Measurements from ENCODE around the gene ITGB3. TPM values are rescaled to one million over a fixed set of nuclear protein-coding genes. Genes with fewer than 3 reads are reported as not detected.

Gene ITGB3
- total RNA-seq, 1 donor = 66.3 TPM

DNA sequence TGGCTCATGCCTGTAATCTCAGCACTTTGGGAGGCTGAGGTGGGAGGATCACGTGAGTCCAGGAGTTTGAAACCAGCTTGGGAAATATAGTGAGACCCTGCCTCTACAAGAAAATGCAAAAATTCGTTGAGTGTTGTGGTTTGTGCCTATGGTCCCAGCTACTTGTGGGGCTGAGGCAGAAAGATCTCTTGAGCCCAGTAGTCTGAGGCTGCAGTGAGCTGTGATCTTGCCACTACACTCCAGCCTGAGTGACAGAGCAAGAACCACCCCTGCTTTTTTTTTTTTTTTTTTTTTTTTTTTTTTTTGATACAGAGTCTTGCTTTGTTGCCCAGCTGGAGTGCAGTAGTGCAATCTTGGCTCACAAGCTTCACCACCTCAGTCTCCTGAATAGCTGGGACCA is 34.0 kb downstream of the ITGB3 start:
- peaks cover 12% of the 10 kb centered on the region for H3K4me1 ChIP-seq (ENCODE audit: insufficient read depth, low read length)
- no peaks in the 10 kb centered on the region for H3K9me3 ChIP-seq (ENCODE audit: low read depth, low read length)
- H3K27me3 ChIP-seq (ENCODE audit: insufficient read depth, low read length) = no peaks in the 10 kb centered on the region
- no peak overlapping the region for H3K4me3 ChIP-seq (ENCODE audit: low read length)

DNA sequence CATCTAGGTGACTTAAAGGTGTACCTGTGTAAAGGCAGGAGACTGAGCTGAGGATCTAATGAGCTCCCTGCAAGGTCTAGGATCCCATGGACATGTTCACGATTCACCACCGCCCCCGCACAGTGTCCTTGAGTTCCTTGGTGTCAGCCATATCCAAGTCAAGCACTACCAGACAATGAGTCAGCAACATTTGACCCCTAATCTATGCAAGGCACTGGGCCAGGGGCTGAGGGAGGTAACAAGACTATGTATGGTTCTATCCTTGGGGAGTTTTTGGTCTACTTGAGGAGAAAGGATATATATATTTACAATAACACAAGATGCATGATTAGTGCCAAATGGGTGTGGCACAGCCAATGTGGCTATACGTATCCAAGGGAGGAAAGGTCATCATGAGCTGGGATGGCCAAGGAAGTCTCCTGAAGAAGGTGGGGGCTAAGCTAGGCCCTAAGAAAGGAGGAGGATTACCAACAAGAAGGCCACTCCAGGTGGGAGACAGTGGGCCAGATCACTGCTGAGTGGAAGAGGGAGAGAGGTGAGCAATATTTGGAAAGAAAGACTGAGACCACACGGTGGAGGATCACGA is 35.0 kb downstream of the ITGB3 start:
- H3K9me3 ChIP-seq (ENCODE audit: low read depth, low read length) = no peaks in the 10 kb centered on the region
- H3K4me3 ChIP-seq (ENCODE audit: low read length) = no peak overlapping the region
- no peaks in the 10 kb centered on the region for H3K27me3 ChIP-seq (ENCODE audit: insufficient read depth, low read length)
- H3K4me1 ChIP-seq (ENCODE audit: insufficient read depth, low read length) = peaks cover 16% of the 10 kb centered on the region

GRCh38 chr17:47289302-47289701 is 35.7 kb downstream of the ITGB3 start:
- H3K9me3 ChIP-seq (ENCODE audit: low read depth, low read length) = no peaks in the 10 kb centered on the region
- H3K4me3 ChIP-seq (ENCODE audit: low read length) = no peak overlapping the region
- no peaks in the 10 kb centered on the region for H3K27me3 ChIP-seq (ENCODE audit: insufficient read depth, low read length)
- H3K4me1 ChIP-seq (ENCODE audit: insufficient read depth, low read length) = peaks cover 16% of the 10 kb centered on the region

- H3K27me3 ChIP-seq (ENCODE audit: insufficient read depth, low read length) = no peaks in the 10 kb centered on the region
- H3K4me3 ChIP-seq (ENCODE audit: low read length) = no peak overlapping the region
- H3K9me3 ChIP-seq (ENCODE audit: low read depth, low read length) = no peaks in the 10 kb centered on the region
- H3K4me1 ChIP-seq (ENCODE audit: insufficient read depth, low read length) = peaks cover 22% of the 10 kb centered on the region
These were observed 37.2 kb downstream of the ITGB3 start for GRCh38 chr17:47290870-47291241.

- H3K27me3 ChIP-seq (ENCODE audit: insufficient read depth, low read length) = no peaks in the 10 kb centered on the region
- peaks cover 20% of the 10 kb centered on the region for H3K4me1 ChIP-seq (ENCODE audit: insufficient read depth, low read length)
- H3K4me3 ChIP-seq (ENCODE audit: low read length) = no peak overlapping the region
- H3K9me3 ChIP-seq (ENCODE audit: low read depth, low read length) = no peaks in the 10 kb centered on the region
These were observed 37.7 kb downstream of the ITGB3 start for GRCh38 chr17:47291242-47291873.

GRCh38 chr17:47292206-47292605 is 38.6 kb downstream of the ITGB3 start:
- Histone ChIP-seq H3K4me1 (ENCODE audit: insufficient read depth, low read length) (peaks cover 12% of the 10 kb centered on the region), H3K9me3 (ENCODE audit: low read depth, low read length) (no peaks in the 10 kb centered on the region), H3K27me3 (ENCODE audit: insufficient read depth, low read length) (no peaks in the 10 kb centered on the region), H3K4me3 (ENCODE audit: low read length) (no peak overlapping the region)

- Histone ChIP-seq H3K4me3 (ENCODE audit: low read length) (no peak overlapping the region), H3K27me3 (ENCODE audit: insufficient read depth, low read length) (no peaks in the 10 kb centered on the region), H3K9me3 (ENCODE audit: low read depth, low read length) (no peaks in the 10 kb centered on the region), H3K4me1 (ENCODE audit: insufficient read depth, low read length) (peaks cover 9% of the 10 kb centered on the region)
These were observed 41.6 kb downstream of the ITGB3 start for GRCh38 chr17:47295037-47295873.

GRCh38 chr17:47295874-47296255 is 42.2 kb downstream of the ITGB3 start:
- H3K4me1 ChIP-seq (ENCODE audit: insufficient read depth, low read length) = peaks cover 9% of the 10 kb centered on the region
- H3K27me3 ChIP-seq (ENCODE audit: insufficient read depth, low read length) = no peaks in the 10 kb centered on the region
- H3K4me3 ChIP-seq (ENCODE audit: low read length) = no peak overlapping the region
- no peaks in the 10 kb centered on the region for H3K9me3 ChIP-seq (ENCODE audit: low read depth, low read length)

DNA sequence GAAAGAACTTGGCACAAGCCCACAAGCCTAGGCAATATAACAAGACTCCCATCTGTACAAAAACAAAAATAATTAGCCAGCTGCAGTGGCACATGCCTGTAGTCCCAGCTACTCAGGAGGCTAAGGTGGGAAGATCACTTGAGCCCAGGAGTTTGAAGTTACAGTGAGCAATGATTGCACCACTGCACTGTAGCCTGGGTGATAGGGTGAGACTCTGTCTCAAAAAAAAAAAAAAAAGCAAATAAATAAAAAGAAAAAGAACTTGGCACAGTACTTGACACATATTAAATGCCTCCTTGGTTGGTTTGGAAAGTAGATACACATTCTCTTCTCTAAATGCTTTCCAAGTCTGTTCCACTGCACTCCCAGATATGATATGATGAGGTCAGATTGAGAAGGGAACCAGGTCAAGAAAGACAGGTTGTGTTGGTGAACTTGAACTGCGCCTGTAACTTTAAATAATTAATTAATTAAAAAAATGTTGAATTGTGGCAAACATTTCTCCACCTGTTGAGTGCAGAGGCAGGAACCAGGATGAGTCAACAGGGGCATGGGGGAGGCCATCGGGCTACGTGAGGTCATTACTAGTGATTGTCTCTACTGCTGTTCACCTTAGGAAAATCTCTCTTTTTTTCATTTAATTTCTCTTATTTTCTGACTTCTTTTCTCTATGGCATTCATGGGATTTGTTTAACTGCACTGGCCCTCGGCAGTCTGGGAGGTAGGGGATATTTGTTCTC is 44.2 kb downstream of the ITGB3 start:
- Histone ChIP-seq H3K9me3 (ENCODE audit: low read depth, low read length) (no peaks in the 10 kb centered on the region), H3K4me3 (ENCODE audit: low read length) (no peak overlapping the region), H3K4me1 (ENCODE audit: insufficient read depth, low read length) (peaks cover 9% of the 10 kb centered on the region), H3K27me3 (ENCODE audit: insufficient read depth, low read length) (no peaks in the 10 kb centered on the region)

- peaks cover 6% of the 10 kb centered on the region for H3K4me1 ChIP-seq (ENCODE audit: insufficient read depth, low read length)
- no peaks in the 10 kb centered on the region for H3K9me3 ChIP-seq (ENCODE audit: low read depth, low read length)
- no peak overlapping the region for H3K4me3 ChIP-seq (ENCODE audit: low read length)
- H3K27me3 ChIP-seq (ENCODE audit: insufficient read depth, low read length) = no peaks in the 10 kb centered on the region
These were observed 45.1 kb downstream of the ITGB3 start for GRCh38 chr17:47298712-47299111.

- peaks cover 6% of the 10 kb centered on the region for H3K4me1 ChIP-seq (ENCODE audit: insufficient read depth, low read length)
- no peaks in the 10 kb centered on the region for H3K9me3 ChIP-seq (ENCODE audit: low read depth, low read length)
- no peak overlapping the region for H3K4me3 ChIP-seq (ENCODE audit: low read length)
- no peaks in the 10 kb centered on the region for H3K27me3 ChIP-seq (ENCODE audit: insufficient read depth, low read length)
These were observed 45.7 kb downstream of the ITGB3 start for GRCh38 chr17:47299239-47299910.

DNA sequence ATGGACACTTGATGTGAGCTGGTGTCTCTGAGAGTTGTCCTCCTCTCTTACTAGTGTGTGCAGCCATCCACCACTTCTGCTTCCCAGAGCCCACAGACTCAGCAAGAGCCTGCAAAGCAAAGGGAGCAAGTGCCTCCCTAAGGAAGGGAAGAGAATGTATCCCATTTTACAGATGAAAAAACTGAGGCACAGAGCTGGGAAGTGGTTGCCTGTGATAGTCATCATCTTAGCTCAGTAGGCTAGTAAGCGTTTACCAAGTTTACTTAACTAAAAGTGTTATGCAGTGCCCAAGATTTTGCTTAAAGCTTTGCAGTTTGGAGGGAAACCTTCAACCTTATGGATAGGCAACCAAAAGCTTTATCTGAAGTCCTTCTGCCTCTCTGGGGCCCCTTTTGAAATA is 47.1 kb downstream of the ITGB3 start:
- no peak overlapping the region for H3K4me3 ChIP-seq (ENCODE audit: low read length)
- no peaks in the 10 kb centered on the region for H3K9me3 ChIP-seq (ENCODE audit: low read depth, low read length)
- H3K27me3 ChIP-seq (ENCODE audit: insufficient read depth, low read length) = no peaks in the 10 kb centered on the region
- no peaks in the 10 kb centered on the region for H3K4me1 ChIP-seq (ENCODE audit: insufficient read depth, low read length)

DNA sequence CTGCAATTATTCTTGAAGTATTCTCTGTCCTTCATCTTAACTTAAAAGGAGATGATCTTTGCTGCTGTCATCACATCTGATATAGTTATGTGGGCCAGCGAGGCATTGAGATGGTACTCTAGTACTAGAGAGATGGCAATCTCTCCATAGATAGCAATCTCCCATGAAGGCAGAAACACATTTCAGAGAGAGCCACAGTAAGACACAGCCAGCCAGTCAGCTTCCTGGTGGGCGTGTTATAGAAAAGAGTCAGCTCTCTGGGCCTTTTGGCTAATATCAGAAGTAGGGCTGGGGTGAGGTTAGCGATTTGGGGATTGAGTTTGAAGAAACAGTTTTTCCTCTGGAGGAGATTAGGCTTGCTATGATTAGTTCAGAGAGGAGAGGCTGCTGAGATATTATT is 47.5 kb downstream of the ITGB3 start:
- Histone ChIP-seq H3K9me3 (ENCODE audit: low read depth, low read length) (no peaks in the 10 kb centered on the region), H3K27me3 (ENCODE audit: insufficient read depth, low read length) (no peaks in the 10 kb centered on the region), H3K4me1 (ENCODE audit: insufficient read depth, low read length) (no peaks in the 10 kb centered on the region), H3K4me3 (ENCODE audit: low read length) (no peak overlapping the region)

DNA sequence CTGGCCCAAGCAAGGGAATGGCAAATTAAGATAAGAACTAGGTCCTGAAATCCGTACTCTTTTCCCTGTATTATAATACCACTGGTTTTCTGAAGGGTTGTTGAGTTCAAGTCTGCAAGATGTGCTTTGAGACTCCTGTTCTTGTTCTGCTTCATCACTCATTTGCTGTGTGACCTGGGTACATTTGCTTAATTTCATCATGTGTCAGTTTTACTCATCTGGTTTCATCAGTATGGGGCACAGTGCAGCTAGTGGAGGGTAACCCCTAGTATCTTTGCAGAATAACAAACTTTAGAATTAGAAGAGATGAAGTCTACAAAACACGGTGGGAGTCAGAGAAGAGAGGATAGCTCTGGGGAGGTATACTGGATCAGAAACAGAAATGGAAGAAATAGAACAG is 48.2 kb downstream of the ITGB3 start:
- H3K27me3 ChIP-seq (ENCODE audit: insufficient read depth, low read length) = no peaks in the 10 kb centered on the region
- no peak overlapping the region for H3K4me3 ChIP-seq (ENCODE audit: low read length)
- H3K4me1 ChIP-seq (ENCODE audit: insufficient read depth, low read length) = no peaks in the 10 kb centered on the region
- H3K9me3 ChIP-seq (ENCODE audit: low read depth, low read length) = no peaks in the 10 kb centered on the region

DNA sequence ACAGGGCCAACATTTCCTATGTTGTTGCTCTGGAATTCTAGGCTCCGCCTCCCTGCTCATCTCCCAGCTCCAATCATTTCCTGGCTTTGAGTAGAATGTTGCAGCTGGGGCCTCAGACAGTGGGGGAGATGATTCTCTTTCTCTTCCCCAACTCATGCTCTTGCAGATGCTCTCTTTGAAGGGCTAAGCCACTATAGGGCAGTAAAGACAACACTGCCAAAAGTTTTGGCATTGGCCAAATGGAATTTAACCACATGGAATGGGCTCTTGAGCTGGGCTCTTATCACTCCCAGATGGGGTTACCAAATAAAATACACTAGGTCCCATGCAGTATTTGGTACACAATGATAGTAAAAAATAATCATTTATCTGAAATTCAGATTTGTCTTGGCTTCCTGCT is 50.6 kb downstream of the ITGB3 start:
- no peak overlapping the region for H3K4me3 ChIP-seq (ENCODE audit: low read length)
- no peaks in the 10 kb centered on the region for H3K4me1 ChIP-seq (ENCODE audit: insufficient read depth, low read length)
- no peaks in the 10 kb centered on the region for H3K9me3 ChIP-seq (ENCODE audit: low read depth, low read length)
- no peaks in the 10 kb centered on the region for H3K27me3 ChIP-seq (ENCODE audit: insufficient read depth, low read length)
